Loucy (cell line): ENCODE data around the gene GATB.

Experiments
- EZH2phosphoT487 ChIP-seq: fragments of 200-600 bp; IDR thresholded peaks from 2 replicates; pipeline ENCODE4 v1.6.1; 2018; ENCODE audit warnings: antibody characterized with exemption, mild to moderate bottlenecking, moderate library complexity, borderline replicate concordance
- TF ChIP-seq, protein P1 (sequence below): fragments of 200-600 bp; sonication (generic); conservative IDR thresholded peaks from 2 replicates; pipeline ENCODE4 v1.5.1; 2014; ENCODE audit warnings: mild to moderate bottlenecking, antibody characterized with exemption, low read length

GRCh38 chr4:151799417-151800012 lies 38.7 kb upstream of the GATB start:
- TF ChIP-seq, protein P1, sequence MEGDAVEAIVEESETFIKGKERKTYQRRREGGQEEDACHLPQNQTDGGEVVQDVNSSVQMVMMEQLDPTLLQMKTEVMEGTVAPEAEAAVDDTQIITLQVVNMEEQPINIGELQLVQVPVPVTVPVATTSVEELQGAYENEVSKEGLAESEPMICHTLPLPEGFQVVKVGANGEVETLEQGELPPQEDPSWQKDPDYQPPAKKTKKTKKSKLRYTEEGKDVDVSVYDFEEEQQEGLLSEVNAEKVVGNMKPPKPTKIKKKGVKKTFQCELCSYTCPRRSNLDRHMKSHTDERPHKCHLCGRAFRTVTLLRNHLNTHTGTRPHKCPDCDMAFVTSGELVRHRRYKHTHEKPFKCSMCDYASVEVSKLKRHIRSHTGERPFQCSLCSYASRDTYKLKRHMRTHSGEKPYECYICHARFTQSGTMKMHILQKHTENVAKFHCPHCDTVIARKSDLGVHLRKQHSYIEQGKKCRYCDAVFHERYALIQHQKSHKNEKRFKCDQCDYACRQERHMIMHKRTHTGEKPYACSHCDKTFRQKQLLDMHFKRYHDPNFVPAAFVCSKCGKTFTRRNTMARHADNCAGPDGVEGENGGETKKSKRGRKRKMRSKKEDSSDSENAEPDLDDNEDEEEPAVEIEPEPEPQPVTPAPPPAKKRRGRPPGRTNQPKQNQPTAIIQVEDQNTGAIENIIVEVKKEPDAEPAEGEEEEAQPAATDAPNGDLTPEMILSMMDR: no peak
- TF ChIP-seq EZH2phosphoT487: no peak
